ENCODE results near the gene TOR1B.

Gene TOR1B

DNA sequence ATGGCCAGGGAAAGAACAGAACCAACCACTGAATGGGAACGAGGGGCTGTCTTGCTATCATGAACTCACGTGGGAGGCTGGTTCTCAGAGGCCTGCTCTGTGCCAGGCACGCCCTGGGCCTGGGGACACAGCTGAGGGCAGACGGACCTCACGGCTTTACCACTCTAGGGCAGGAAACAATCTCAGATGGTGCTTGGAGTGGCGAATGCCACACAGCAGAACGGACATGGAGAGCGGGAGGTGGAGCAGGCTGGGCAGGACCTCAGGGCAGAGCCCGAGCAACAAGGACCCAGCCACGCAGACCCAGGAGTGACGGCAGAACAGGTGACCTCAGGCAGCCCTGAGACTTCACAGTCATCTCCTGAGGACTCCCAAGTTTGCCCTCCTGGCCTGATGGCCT lies 12.3 kb downstream of the TOR1B start:
- DNase-seq, result no peak

DNA sequence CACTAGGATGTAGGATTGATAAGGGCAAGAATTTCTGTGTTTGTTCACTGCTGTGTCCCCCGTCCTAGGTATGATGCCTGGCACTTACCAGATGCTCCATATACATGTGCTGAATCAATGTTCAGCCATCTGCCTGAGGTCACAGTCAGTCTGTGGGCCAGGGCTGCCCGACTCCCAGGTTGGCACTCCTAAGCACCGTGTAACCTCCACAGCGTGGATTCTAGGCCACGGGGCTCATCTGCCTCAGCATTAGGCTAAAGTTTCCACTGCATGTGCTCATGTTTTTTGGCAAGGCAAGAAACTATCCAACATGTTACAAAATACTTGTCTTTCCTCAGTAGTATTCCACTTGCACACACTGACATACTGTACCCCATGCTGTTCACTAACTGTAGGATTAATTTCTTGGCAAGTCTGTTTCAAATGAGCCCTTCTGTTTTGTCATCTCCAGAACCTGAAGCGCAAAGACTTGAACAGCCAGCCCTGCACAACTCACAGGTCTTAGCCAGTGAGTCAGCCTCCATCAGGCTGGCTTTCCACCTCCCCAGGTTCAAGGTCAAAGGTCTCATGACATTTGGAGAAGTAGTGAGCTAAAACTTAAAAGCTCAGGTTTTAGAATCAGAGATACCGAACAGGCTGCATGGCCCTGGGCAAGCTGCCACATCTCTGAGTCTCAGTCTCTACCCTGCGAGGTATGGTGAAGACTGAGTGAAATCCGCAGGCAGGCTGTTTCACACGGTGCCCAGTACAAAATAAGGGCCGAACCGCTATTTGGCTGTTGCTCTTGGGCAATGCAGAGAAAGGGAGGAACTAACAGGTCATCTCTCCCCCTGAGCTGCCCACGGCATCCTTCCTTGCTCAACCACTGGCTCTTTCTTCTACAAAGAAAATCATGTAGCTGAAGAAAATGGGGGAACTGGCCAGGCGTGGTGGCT lies 13.8 kb downstream of the TOR1B start:
- DNase-seq, result no peak

DNA sequence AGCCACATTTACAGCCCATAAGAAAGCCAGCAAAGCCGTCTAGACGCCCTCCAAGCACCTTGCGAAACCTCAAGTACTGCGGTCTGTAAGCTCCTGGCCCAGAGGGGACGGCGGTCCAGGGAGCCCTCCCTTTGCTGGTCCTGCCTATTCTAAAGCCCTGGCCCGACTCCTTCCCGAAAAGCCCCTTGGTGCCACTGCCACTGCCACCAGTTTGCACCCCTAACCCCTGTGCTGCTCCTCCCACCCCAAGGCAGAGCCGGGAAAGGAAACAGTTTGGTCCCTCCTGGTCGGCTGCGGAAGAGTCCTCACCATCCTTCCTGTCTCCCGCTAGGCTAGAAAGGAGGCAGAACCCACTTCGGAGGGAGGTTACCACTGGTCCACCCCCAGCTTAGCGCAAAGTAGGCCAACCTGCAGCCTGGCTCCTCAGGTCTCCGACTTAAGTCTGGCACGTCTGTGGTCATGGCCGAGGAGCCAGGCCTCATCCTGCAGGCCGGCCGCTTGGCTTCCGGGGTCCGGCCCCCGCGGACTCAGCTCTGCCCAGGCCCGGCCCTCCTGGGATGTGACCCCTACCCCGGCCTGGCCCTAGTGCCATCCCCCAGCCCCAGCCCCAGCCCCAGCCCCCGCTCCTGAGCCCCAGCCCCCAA lies 20.0 kb downstream of the TOR1B start:
- DNase-seq, result no peak

DNA sequence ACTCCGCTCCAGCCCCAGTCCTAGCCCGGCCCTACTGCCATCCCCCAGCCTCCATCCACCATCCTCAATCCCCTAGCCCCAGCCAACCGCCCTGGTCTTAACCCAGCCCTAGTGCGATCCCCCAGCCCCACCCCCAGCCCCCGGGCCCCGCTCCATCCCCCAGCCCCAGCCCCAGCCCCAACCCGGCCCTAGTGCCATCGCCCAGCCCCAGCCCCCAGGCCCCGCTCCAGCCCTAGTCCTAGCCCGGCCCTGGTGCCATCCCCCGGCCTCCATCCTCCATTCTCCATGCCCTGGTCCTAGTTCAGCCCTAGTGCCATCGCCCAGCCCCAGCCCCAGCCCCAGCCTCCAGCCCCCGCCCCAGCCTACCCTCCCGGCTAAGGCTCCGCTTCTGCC lies 20.6 kb downstream of the TOR1B start:
- DNase-seq, result no peak

- peak; percentile 92 for DNase-seq
Measured at GRCh38 chr9:129823935-129824601, 21.1 kb downstream of the TOR1B start, which contains the start of gene TOR1A. Gene TOR1A (minus strand): TSS chr9:129824136. CDS start chr9:129824085, 51 bp downstream.

- DNase-seq, result no peak
Measured at GRCh38 chr9:129826344-129826743, 23.4 kb downstream of the TOR1B start.

DNA sequence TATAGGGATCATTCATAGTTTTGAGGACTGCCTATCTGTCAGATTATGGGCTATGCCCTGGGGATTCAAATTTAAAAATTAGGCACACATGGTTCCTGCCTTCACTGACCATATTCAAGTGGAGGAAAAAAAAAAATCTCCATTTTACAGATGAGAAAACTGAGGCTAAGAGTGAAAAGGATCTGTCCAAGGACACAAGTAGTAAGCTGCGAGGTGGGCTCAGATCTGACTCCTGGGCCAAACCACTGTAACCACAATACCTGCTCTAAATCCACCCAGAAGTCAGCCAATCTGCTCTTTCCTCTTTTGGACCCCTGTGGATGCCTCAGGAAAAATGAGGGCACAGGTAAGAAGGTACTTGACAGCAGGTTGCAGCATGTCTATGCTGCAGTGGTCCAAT lies 23.8 kb downstream of the TOR1B start:
- DNase-seq, result no peak

GRCh38 chr9:129828051-129828450 lies 25.1 kb downstream of the TOR1B start:
- no peak for DNase-seq

DNA sequence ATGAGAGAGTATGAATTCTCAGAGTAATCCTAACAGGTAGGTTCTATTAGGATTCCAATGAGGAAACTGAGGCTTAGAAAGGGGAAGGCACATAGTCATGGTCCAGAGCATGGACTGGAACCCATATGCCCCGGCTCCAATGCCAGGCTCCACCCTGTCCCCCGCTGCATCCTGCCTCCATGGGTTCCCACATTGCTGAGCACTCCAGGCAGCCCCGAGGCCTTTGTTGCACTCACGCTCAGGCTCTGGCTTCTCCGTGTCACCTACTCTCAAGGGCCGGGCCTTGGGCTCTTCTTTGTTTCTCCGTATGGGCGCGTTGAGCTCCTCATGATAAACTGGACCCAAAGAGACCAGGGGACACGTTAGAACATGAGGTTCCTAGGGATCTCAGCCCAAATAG lies 26.0 kb downstream of the TOR1B start:
- no peak for DNase-seq

DNA sequence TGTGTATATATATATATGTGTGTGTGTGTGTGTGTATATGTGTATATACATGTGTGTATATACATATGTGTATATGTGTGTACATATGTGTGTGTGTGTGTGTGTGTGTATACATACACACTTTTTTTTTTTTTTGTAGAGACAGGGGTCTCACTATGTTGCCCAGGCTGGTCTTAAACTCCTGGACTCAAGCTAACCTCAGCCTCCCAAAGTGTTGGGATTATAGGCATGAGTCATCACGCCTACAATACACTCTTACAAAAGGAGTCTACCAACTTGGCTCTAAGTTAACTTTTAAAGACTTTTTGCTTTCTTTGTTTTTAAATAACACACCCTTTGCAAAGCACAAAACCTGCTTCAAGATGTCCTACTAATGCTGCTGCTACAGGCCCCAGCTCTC lies 30.0 kb downstream of the TOR1B start:
- DNase-seq, result no peak

GRCh38 chr9:129834489-129835127 lies 31.6 kb downstream of the TOR1B start:
- peak; percentile 43 for DNase-seq

DNA sequence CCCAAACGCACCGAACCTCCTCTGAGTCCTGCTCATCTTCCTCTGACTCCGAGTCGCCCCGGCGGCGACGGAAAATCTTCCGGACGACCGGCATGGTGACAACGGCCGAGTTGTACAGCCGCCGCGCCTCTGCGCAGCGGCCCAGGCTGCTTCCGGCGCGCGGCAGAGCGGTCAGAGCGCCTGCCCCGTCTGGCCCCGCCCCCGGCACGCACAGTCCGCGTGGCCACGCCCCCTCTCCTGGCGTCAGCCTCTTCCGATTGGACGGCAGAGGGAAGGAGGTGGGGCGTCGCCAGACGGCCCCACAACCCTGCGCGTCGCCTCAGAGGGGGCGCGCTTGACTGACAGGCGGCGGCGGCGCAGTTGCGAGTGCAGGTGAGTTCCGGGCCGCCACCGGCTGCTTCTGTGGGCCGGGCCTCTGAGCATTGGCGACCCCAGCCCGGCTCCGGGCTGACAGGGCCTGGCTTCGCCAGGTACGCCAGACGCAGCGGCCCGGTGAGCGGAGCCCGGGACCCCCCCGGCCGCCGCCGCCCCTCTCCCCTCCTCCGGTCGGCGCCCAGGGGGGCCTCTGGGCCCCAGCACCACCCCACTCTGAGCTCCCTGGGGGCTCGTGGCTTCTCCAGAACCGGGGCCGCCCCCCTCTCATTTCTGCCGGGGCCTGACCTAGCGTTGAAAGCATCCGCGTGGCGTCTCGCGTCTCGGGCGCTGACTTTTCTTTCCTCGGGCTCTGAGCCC lies 32.3 kb downstream of the TOR1B start, which contains the start of the genes C9orf78 and USP20:
Gene C9orf78 (minus strand): TSS at position 148 of the 732 bp plus-strand sequence. CDS start 54 bp downstream, at position 94.
Gene USP20 (plus strand): TSS at position 331 of the 732 bp plus-strand sequence. CDS start 17,098 bp downstream, outside the sequence.
- peak; percentile 99 for DNase-seq

DNA sequence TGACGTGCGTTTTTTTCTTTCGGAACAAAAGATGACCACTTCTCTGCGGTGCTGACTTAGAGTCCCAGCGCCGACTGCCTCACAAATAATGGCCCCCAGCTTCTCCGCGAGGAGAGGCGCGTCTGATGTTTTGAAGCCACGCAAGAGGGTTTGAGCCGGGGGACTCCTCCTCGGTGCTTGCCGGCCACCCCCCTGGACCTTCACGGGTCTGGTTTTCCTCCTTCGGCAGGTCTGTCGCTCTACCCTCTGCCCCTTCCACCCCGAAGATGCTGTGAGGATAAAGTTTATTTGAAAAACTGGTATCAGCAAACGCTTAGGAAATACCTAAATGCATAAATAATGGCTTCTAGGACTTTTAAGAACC lies 32.9 kb downstream of the TOR1B start:
- DNase-seq, result no peak

DNA sequence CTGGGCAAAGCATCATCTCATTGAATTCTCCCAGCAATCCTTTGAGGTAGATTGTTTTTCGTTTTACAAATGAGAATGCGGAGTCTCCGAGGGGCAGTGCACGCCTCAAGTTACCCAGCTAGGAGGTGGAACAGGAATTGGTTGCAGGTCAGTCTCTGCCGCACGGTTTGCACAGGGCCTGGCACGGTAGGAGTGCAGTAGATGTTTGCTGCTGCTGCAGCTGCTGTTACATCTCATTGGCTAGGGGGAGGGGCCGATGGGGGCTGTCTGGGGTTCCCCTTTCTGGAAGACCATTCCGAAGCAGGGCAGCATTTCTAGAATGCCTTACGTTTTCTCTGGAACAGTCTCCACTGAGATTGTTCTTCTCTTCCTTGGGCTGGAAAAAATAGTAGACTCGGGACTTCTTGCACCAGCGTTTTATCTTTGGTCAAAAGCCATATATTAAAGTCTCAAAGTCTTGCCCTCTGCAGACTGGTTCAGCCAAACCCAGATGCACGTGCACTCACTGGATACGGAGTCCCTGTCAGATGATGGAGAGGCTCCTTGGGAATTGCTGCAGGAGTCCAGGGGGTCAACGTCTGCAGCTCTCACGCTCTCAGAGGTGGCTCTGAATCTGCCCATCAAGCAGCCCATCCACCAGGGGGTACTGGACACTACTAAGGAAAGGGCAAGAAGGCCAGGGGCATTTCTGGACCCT lies 33.5 kb downstream of the TOR1B start:
- no peak for DNase-seq

DNA sequence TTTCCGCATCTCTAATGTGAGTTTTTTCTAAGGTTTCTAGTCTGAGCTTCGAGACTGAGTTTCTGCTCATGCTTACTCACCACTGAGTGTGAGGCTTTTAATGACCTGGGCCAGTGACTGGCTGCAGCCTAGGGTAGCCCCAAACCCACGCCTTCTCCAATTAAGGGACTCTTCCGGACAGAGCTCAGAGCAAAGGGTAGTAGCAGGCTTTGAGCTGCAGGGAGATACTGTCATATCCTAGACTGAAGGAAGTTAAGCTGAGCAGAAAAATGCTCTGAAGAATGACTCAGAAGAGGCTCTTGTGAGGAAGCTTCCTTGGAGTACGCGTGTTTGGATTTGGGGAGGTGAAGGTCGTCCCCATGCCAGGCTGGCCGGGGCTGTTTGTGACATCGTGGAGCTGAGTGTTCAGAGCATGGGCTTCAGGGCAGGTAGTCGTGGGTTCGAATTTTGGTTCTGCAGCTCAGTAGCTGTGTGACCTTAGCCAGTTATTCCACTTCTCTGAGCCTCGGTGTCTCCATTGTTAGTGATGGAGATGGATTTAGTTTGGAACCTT lies 35.8 kb downstream of the TOR1B start:
- no peak for DNase-seq

GRCh38 chr9:129839324-129840023 lies 36.5 kb downstream of the TOR1B start:
- no peak for DNase-seq

- no peak for DNase-seq
Measured at GRCh38 chr9:129840034-129840433, 37.0 kb downstream of the TOR1B start.

- DNase-seq, result no peak
Measured at GRCh38 chr9:129841071-129841470, 38.1 kb downstream of the TOR1B start.

DNA sequence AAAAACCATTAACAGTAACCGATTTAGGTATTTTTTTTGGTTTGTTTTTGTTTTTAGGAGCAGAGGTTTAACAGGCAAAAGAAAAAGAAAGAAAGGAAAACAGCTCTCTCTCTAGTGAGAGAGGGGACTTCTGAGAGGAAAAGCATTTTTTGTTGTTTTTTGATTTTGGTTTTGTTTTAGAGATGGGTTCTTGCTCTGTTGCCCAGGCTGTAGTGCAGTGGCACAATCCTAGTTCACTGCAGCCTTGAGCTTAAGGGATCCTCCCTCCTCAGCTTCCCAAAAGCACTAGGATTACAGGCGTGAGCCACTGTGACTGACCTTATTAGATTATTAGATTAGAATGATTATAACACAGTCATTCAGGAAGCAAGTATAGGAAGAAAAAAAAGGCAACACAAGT lies 42.4 kb downstream of the TOR1B start:
- DNase-seq, result no peak

DNA sequence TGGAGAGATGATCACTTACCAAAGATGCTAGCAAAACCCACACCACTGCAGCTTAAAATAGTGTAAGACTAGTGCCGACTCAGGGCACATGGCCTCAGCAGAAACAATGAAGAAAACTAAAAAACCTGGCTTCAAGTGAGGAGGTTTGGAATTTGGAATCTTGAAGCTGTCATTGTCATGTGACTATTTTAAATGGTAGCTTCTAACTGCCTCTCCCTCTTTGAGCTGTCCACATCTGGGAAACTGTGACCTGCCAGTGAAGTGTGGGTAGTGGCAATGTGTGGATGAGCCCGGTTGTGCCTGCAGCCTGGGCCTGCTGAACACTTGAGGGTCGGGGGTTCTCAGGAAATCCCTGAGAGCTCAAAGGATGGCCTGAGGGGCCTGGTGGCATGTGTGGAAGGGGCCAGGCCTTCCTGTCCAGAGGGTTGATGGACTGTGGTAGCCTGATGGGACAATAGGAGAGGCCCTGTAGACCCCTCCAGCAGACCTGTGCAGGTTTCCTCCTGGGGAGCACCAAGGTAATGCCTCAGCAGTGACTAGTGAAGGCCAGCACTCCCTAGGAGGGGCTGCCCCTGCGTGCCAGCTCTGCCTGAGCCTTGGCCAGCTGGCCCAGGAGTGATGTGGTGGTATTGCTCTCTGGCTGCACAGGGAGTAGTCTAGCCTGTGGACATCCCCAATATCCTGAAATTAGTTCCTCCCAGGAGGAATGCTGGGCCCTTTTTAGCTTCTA lies 45.9 kb downstream of the TOR1B start:
- DNase-seq, result no peak
